Ovary (tissue), 9 donors: ENCODE results near the gene CAMTA1. TPM values are rescaled to one million over a fixed set of nuclear protein-coding genes. Genes with fewer than 3 reads are reported as not detected.

ENCODE experiments used
- DNase-seq, 5 donors: peaks; one replicate each; pipeline ENCODE4 v3.0.0-alpha.2; 2019 to 2020
- H3K27ac ChIP-seq, 2 donors: fragments of 200-600 bp; one replicate each; pipeline versions ENCODE4 v1.5.1 to v1.8.0; 2019 to 2022
- H3K27me3 ChIP-seq: fragments of 200-600 bp; one replicate; pipeline ENCODE4 v1.8.0; 2022
- H3K36me3 ChIP-seq: fragments of 200-600 bp; sonication (generic); one replicate; pipeline ENCODE4 v1.5.1; 2019
- H3K4me1 ChIP-seq: one replicate; pipeline ENCODE4 v1.8.1; 2013; ENCODE audit warnings: mild to moderate bottlenecking, moderate library complexity; ENCODE audit not compliant: insufficient read depth
- H3K4me3 ChIP-seq: fragments of 200-600 bp; sonication (generic); one replicate; pipeline ENCODE4 v1.5.1; 2017
- H3K9me3 ChIP-seq, 2 donors: fragments of 200-600 bp in 1 of 2; sonication (generic) in 1 of 2; one replicate each; pipeline versions ENCODE4 v1.5.1 to v1.8.1; 2013 to 2019; ENCODE audit warnings: mild to moderate bottlenecking in 1 of 2, moderate library complexity in 1 of 2
- EP300 ChIP-seq: sonication (generic); formaldehyde crosslinking; IDR thresholded peaks from one replicate; pipeline ENCODE4 v1.6.1; 2017; ENCODE audit warnings: antibody characterized with exemption
- POLR2A ChIP-seq: fragments of 450-650 bp; IDR thresholded peaks from one replicate; pipeline ENCODE4 v1.6.1; 2017; ENCODE audit warnings: antibody characterized with exemption, mild to moderate bottlenecking, moderate library complexity
- WGBS, 3 donors: extraction: QIAGEN DNeasy Blood & Tissue Kit in 1 of 3; methylation state at CpG; one replicate each; pipeline versions ENCODE4 v1.1.5 to v1.1.7; 2013 to 2017; 5-methylcytosine and 5-hydroxymethylcytosine counted together
- intact Hi-C, 4 donors: fragments of 100-400 bp; cut with DNase I; formaldehyde crosslinking; loops; one replicate each; pipeline versions ENCODE4 v1.11.0 to v1.15.1; 2022 to 2023
- polyA plus RNA-seq, 2 donors: library from polyadenylated mRNA; stranded (reverse); fragments of 200-250 nt in 1 of 2; fragments of 350-450 nt in 1 of 2; fragmentation: Illumina TruSeq in 1 of 2; extraction: RNeasy Lipid Tissue Mini Kit (QIAGEN cat#74804) in 1 of 2; gene quantifications; one replicate each; pipeline ENCODE4 v1.2.3, GENCODE V29; 2013 to 2014
- total RNA-seq, 7 donors: library from RNA; depleted of rRNA in 2 of 7; stranded (reverse); fragments of >200 nt in 2 of 7; fragmentation: NEBNext Ultra II Directional in 3 of 7; extraction: Animal tissue kit (Norgen Biotek cat#: 25700) in 3 of 7; gene quantifications; one replicate each; pipeline versions ENCODE4 v1.1.0 to v1.2.4, GENCODE V29; 2016 to 2023
- TF ChIP-seq, protein P1 (sequence below), 3 donors: fragments of 450-650 bp in 2 of 3; fragments of 200-600 bp in 1 of 3; IDR thresholded peaks; one replicate each; pipeline versions ENCODE4 v1.5.1 to v1.8.0; 2016 to 2022; ENCODE audit warnings: antibody characterized with exemption in 3 of 3, mild to moderate bottlenecking in 1 of 3
- donor health status: DM: no; HTN: no; CAD: no; lungs with moderate emphysema.
- donor health status: DM: no; HTN: no; CAD: no.
- donor health status: Bipolar disorder and iron deficiency.
- donor health status: DM: yes; HTN: yes; CAD: no.
- donor health status: DM: no; HTN: no; CAD: no.
- donor health status: DM: yes; HTN: yes; CAD: no.

Gene CAMTA1
- total and polyA plus RNA-seq, 9 donors: 51.1 to 150 (median 67.4) TPM

DNA sequence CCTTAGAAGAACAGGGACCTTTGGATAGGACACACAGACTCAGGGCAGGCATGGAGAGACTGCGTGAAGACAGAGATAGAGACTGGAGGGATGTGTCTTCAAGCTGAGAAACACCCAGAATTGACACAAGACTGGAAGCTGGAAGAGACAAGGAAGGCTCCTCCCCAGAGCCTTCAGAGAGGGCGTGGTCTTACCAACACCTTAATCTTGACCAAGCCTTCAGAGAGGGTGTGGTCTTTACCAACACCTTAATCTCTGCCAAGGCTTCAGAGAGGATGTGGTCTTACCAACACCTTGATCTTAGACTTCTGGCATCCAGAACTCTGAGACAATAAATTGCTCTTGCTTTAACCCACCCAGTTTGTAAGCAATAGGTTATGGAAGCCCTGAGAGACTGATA lies 504.4 kb downstream of the CAMTA1 start:
- no peaks in the 10 kb centered on the region for H3K9me3 ChIP-seq
- TF ChIP-seq POLR2A (no peak), EP300 (no peak)
- TF ChIP-seq, protein P1, sequence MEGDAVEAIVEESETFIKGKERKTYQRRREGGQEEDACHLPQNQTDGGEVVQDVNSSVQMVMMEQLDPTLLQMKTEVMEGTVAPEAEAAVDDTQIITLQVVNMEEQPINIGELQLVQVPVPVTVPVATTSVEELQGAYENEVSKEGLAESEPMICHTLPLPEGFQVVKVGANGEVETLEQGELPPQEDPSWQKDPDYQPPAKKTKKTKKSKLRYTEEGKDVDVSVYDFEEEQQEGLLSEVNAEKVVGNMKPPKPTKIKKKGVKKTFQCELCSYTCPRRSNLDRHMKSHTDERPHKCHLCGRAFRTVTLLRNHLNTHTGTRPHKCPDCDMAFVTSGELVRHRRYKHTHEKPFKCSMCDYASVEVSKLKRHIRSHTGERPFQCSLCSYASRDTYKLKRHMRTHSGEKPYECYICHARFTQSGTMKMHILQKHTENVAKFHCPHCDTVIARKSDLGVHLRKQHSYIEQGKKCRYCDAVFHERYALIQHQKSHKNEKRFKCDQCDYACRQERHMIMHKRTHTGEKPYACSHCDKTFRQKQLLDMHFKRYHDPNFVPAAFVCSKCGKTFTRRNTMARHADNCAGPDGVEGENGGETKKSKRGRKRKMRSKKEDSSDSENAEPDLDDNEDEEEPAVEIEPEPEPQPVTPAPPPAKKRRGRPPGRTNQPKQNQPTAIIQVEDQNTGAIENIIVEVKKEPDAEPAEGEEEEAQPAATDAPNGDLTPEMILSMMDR (IDR thresholded peaks at IDR 0.05): no peak
- no peaks in the 10 kb centered on the region for H3K27me3 ChIP-seq
- no peak overlapping the region for H3K27ac ChIP-seq
- H3K36me3 ChIP-seq: no peaks in the 10 kb centered on the region
- no peak overlapping the region for H3K4me3 ChIP-seq
- intact Hi-C loops: no loop called here
- H3K4me1 ChIP-seq: peaks cover 3% of the 10 kb centered on the region
- DNase-seq: no peak
- 95 to 100% (median 97%) methylated on average over 2 of the region's 2 CpGs for WGBS, 3 donors

DNA sequence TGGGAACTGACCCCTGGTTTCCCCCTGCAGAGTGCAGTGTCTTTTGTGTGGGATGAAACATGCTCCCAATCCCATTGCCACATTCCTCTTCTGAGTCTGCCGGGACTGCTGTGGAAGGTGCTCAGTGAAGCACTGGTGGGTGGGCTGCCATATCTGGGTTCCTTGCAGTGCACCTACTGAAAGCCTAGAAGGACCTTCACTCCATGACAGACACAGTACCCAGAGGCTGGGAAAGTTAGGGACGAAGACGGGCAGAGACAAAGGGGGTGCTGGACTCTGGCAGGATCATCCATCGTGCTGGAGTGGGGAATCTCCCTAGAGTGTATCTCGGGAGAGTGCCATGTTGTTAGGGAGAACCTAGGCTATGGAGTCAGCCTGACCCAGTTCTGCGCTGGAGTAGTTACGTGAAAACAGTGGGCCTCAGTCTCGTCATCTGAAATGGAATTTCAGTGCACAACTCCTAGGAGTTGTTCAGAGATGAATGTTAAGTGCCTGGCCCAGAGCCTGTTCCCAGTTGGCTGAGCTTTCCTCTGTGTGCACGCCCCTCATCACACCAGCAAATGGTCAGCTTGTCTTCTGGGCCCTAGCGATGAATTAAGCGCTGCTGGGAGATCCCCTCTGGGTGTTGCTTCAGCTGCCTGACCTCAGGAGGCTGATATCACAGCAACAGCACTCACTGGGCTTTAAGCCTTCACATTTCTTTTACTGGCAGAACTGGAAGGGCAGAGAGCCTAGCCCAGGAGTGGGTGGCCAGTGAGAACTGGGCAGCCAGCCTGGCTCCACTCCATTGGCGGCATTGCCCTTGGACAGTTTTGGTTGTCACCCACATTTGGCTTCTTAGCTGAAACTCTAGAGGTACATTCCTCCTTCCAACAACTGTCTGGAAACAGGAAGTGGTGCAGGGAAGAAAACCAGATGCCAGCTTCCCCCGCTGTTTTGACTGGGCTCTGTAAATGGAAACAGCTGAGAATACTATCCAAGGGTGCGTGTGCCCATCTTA lies 506.0 kb downstream of the CAMTA1 start:
- intact Hi-C loops: no loop called here
- WGBS, 3 donors: 34 to 60% (median 40%) methylated on average over 14 of the region's 14 CpGs

DNA sequence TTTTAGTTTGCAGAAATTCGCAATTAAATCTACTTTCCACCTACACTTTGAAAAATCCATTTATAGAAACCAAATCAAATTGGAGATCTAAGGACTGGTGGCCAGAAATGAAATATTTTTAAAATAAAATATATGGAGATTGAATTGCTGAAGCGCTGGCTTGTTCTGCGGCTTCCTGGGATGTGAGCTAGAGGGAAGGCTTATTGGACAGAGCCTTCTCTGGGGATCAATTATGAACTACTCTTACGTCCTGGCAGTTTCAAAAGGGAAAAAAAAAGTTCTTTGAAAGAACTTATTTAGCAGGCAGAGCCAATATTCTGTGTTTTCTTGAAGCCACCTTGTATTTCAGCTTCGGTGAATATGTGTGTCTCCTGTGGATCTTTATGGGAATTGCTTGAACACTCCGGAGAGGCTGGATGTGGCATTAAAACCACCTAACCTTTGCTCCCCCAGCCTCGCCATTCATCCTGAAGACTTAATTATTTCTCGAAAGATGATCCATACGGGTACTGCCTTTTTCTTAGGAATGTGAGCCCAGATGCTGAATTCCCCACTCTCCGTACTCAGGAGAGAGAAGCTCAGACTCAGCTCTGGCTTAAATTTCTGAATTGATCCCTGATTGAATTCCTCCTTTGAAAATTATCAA lies 506.9 kb downstream of the CAMTA1 start:
- 67 to 69% (median 69%) methylated on average over 10 of the region's 10 CpGs for WGBS, 3 donors
- H3K27me3 ChIP-seq: no peaks in the 10 kb centered on the region
- no peak overlapping the region for H3K27ac ChIP-seq
- H3K4me1 ChIP-seq: peaks cover 3% of the 10 kb centered on the region
- no peaks in the 10 kb centered on the region for H3K36me3 ChIP-seq
- TF ChIP-seq EP300 (no peak), POLR2A (no peak)
- TF ChIP-seq, protein P1 (IDR thresholded peaks at IDR 0.05): no peak
- H3K4me3 ChIP-seq: no peak overlapping the region
- intact Hi-C loops: no loop called here
- H3K9me3 ChIP-seq: no peaks in the 10 kb centered on the region
- no peak for DNase-seq

More for the DNA sequence above, 506.0 kb downstream of the CAMTA1 start:
- TF ChIP-seq EP300: no peak
- TF ChIP-seq, protein P1 (IDR thresholded peaks at IDR 0.05): no peak
- H3K4me3 ChIP-seq: no peak overlapping the region
- H3K9me3 ChIP-seq: no peaks in the 10 kb centered on the region
- no peaks in the 10 kb centered on the region for H3K27me3 ChIP-seq
- H3K36me3 ChIP-seq: no peaks in the 10 kb centered on the region
- DNase-seq: no peak
- no peak overlapping the region for H3K27ac ChIP-seq
- H3K4me1 ChIP-seq: peaks cover 3% of the 10 kb centered on the region

DNA sequence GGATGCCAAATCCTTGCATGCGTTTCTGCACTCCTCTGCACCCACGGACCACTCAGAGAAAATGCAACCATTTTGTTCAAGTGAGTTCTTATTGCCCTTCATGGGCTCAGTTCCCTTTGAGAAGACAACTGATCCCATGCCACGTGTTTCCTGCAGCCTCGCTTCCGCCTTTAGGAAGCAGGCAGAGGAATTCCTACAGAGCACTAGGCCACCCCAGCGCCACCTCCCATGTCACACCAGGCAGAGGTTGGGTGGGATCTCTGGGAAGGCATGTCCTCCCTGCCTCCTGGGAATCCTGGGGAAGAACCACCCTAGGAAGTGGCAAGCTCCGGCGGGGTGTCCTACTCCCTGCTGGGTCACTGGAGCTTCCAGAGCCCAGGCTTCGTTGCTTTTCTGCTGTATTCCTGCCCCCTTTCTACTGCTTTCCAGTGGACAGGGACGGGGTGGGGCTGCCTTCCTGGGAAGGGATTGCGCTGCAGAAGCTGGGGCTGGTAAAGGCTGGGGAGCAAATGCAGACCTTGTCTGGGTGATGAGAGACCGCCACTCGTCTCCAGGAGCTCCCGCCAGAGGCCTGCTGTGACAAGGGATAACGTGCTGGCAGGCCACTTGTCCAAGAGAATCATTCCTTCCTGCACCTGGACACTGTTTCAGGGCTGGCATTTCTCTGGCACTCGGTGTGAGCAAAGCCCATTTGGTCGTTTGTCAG lies 507.6 kb downstream of the CAMTA1 start:
- intact Hi-C loops: no loop called here

More for the DNA sequence above, 507.6 kb downstream of the CAMTA1 start:
- Histone ChIP-seq H3K27ac (no peak overlapping the region), H3K4me3 (no peak overlapping the region), H3K36me3 (no peaks in the 10 kb centered on the region), H3K4me1 (peaks cover 3% of the 10 kb centered on the region), H3K27me3 (no peaks in the 10 kb centered on the region), H3K9me3 (no peaks in the 10 kb centered on the region)
- 82 to 84% (median 83%) methylated on average over 17 of the region's 17 CpGs for whole genome bisulfite sequencing, 3 donors
- DNase-seq: no peak
- TF ChIP-seq, protein P1 (IDR thresholded peaks at IDR 0.05): no peak
